Loucy (cell line): Measurements from ENCODE around the gene VAV3.

Experiments used
- EZH2phosphoT487 ChIP-seq: fragments of 200-600 bp; IDR thresholded peaks from 2 replicates; pipeline ENCODE4 v1.6.1; 2018; ENCODE audit warnings: antibody characterized with exemption, mild to moderate bottlenecking, moderate library complexity, borderline replicate concordance
- TF ChIP-seq, protein P1 (sequence below): fragments of 200-600 bp; sonication (generic); conservative IDR thresholded peaks from 2 replicates; pipeline ENCODE4 v1.5.1; 2014; ENCODE audit warnings: mild to moderate bottlenecking, antibody characterized with exemption, low read length

DNA sequence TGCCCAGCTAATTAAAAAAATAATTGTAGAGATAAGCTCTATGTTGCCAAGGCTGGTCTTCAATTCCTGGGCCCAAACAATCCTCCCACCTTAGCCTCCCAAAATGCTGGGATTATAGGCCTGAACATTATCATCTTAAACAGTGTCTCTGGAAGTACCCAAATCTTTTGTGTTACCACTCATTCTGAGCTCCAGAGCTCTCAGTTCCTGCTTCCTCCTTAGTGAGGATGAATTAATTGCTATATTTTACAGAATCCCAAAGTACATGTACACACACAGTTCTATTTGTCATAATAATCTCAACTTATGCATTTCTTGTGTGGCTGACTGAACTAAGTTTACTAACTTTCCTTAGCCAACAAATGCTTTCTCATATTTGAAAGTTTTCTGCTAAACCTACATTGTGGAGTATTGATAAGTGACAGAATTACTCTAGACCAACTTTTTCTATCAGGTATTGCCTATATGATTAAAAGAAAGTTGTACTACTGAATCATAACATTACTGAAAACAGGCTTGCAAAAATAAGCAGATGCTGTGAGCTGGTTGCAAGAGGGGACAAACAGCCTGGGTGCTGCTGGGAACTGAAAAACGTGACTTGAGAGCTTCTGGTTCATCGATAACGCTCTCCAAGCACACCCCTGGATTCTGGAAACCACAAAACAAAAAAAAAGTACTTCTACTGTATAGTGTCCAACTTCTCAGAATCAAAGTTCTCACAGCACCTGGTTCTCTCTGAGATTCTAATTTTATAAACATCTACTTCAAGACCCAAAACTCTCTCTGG, 15.3 kb downstream of the VAV3 start:
- TF ChIP-seq, protein P1, sequence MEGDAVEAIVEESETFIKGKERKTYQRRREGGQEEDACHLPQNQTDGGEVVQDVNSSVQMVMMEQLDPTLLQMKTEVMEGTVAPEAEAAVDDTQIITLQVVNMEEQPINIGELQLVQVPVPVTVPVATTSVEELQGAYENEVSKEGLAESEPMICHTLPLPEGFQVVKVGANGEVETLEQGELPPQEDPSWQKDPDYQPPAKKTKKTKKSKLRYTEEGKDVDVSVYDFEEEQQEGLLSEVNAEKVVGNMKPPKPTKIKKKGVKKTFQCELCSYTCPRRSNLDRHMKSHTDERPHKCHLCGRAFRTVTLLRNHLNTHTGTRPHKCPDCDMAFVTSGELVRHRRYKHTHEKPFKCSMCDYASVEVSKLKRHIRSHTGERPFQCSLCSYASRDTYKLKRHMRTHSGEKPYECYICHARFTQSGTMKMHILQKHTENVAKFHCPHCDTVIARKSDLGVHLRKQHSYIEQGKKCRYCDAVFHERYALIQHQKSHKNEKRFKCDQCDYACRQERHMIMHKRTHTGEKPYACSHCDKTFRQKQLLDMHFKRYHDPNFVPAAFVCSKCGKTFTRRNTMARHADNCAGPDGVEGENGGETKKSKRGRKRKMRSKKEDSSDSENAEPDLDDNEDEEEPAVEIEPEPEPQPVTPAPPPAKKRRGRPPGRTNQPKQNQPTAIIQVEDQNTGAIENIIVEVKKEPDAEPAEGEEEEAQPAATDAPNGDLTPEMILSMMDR = no peak
- no peak for TF ChIP-seq EZH2phosphoT487
